Cardiac muscle cell (in vitro differentiated cells and primary cell): ENCODE measurements around the gene FBXL7. TPM values are rescaled to one million over a fixed set of nuclear protein-coding genes. Genes with fewer than 3 reads are reported as not detected.

Source experiments
- DNase-seq, 2 donors: peaks; one replicate each; pipeline versions ENCODE4 v3.0.0 to v3.0.0-alpha.2; 2010 to 2017; ENCODE audit warnings: low read depth in 1 of 2, low spot score in 1 of 2
- H3K27ac ChIP-seq: fragments of 200-600 bp; sonication (generic); 2 replicates; pipeline ENCODE4 v1.5.1; 2016
- H3K27me3 ChIP-seq: fragments of 200-600 bp; sonication (generic); 2 replicates; pipeline ENCODE4 v1.6.0; 2016; ENCODE audit warnings: control low read depth
- H3K36me3 ChIP-seq: fragments of 200-600 bp; sonication (generic); 2 replicates; pipeline ENCODE4 v1.5.1; 2016; ENCODE audit warnings: control low read depth
- H3K4me1 ChIP-seq: fragments of 200-600 bp; sonication (generic); 2 replicates; pipeline ENCODE4 v1.8.1; 2017; ENCODE audit warnings: low read depth, mild to moderate bottlenecking, mixed run types
- H3K4me3 ChIP-seq: fragments of 200-600 bp; sonication (generic); 2 replicates; pipeline ENCODE4 v1.5.1; 2016; ENCODE audit warnings: mild to moderate bottlenecking
- H3K9me3 ChIP-seq: fragments of 200-600 bp; sonication (generic); 2 replicates; pipeline ENCODE4 v1.5.1; 2017; ENCODE audit warnings: low read depth, mild to moderate bottlenecking, control low read depth
- polyA plus RNA-seq: library from polyadenylated mRNA; unstranded; fragments of >200 nt; fragmentation: Nextera tagmentation; extraction: Ambion mirVana; gene quantifications from 2 replicates; pipeline ENCODE4 v1.2.1, GENCODE V29; 2016
- total RNA-seq: library from RNA; depleted of rRNA; stranded (reverse); fragments of >200 nt; gene quantifications from 2 replicates; pipeline ENCODE4 v1.2.3, GENCODE V29; 2016
- TF ChIP-seq, protein P1 (sequence below): IDR thresholded peaks from 2 replicates; pipeline ENCODE4 v1.5.1; 2012; ENCODE audit warnings: low read depth, mild to moderate bottlenecking, low read length

FBXL7 gene
- total and polyA plus RNA-seq, 2 experiments from 2014 or later, result 16.7 to 22.5 TPM

- TF ChIP-seq, protein P1, sequence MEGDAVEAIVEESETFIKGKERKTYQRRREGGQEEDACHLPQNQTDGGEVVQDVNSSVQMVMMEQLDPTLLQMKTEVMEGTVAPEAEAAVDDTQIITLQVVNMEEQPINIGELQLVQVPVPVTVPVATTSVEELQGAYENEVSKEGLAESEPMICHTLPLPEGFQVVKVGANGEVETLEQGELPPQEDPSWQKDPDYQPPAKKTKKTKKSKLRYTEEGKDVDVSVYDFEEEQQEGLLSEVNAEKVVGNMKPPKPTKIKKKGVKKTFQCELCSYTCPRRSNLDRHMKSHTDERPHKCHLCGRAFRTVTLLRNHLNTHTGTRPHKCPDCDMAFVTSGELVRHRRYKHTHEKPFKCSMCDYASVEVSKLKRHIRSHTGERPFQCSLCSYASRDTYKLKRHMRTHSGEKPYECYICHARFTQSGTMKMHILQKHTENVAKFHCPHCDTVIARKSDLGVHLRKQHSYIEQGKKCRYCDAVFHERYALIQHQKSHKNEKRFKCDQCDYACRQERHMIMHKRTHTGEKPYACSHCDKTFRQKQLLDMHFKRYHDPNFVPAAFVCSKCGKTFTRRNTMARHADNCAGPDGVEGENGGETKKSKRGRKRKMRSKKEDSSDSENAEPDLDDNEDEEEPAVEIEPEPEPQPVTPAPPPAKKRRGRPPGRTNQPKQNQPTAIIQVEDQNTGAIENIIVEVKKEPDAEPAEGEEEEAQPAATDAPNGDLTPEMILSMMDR, result no peak
- Histone ChIP-seq H3K27me3 (no peaks in the 10 kb centered on the region), H3K4me1 (peaks cover 17% of the 10 kb centered on the region), H3K27ac (peak overlapping the region; percentile 35), H3K4me3 (no peak overlapping the region), H3K9me3 (no peaks in the 10 kb centered on the region), H3K36me3 (no peaks in the 10 kb centered on the region)
- DNase-seq, result peak in 1 of 2 donors; percentile 6
Measured at GRCh38 chr5:15966651-15967050, 466.7 kb downstream of the FBXL7 start.

GRCh38 chr5:15968993-15969392 is 469.0 kb downstream of the FBXL7 start:
- H3K4me3 ChIP-seq, result no peak overlapping the region
- peaks cover 17% of the 10 kb centered on the region for H3K4me1 ChIP-seq
- no peaks in the 10 kb centered on the region for H3K36me3 ChIP-seq
- TF ChIP-seq, protein P1, result no peak
- no peaks in the 10 kb centered on the region for H3K27me3 ChIP-seq
- no peaks in the 10 kb centered on the region for H3K9me3 ChIP-seq
- H3K27ac ChIP-seq, result no peak overlapping the region
- no peak for DNase-seq

DNA sequence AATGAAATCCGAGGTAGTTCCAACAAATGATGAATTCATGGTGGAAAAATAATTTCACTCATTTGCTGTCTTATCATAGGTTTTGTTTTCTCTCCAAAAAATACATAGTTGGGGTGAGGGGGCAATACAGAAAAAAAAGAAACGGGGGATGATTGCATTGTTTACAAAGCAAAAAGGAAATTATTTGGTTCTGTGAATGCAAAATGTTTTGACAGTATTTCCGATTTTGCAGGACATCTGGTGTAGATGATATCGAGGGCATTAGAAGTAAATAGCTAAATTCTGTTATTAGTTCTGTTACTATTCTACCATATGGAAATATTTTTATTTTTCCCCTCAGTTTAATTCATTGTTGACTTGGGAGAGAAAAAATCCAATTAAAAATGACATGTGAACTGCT is 477.9 kb downstream of the FBXL7 start:
- DNase-seq, result no peak
- Histone ChIP-seq H3K9me3 (no peaks in the 10 kb centered on the region), H3K36me3 (no peaks in the 10 kb centered on the region), H3K4me1 (peaks cover 6% of the 10 kb centered on the region), H3K27me3 (no peaks in the 10 kb centered on the region), H3K4me3 (no peak overlapping the region), H3K27ac (no peak overlapping the region)
- TF ChIP-seq, protein P1, result no peak

- no peaks in the 10 kb centered on the region for H3K9me3 ChIP-seq
- no peaks in the 10 kb centered on the region for H3K36me3 ChIP-seq
- no peak for DNase-seq
- TF ChIP-seq, protein P1, result no peak
- no peak overlapping the region for H3K27ac ChIP-seq
- H3K27me3 ChIP-seq, result no peaks in the 10 kb centered on the region
- peaks cover 6% of the 10 kb centered on the region for H3K4me1 ChIP-seq
- H3K4me3 ChIP-seq, result no peak overlapping the region
Measured at GRCh38 chr5:15980835-15981234, 480.9 kb downstream of the FBXL7 start.

- TF ChIP-seq, protein P1, result no peak
Measured at GRCh38 chr5:15983392-15983791, 483.4 kb downstream of the FBXL7 start.

More at GRCh38 chr5:15983392-15983791, 483.4 kb downstream of the FBXL7 start:
- no peak for DNase-seq
- H3K4me3 ChIP-seq, result no peak overlapping the region
- no peaks in the 10 kb centered on the region for H3K27me3 ChIP-seq
- H3K36me3 ChIP-seq, result no peaks in the 10 kb centered on the region
- no peak overlapping the region for H3K27ac ChIP-seq
- no peaks in the 10 kb centered on the region for H3K9me3 ChIP-seq
- H3K4me1 ChIP-seq, result peaks cover 6% of the 10 kb centered on the region
